OCI-LY7 (cell line): ENCODE data around the gene GTF3C1. TPM values are rescaled to one million over a fixed set of nuclear protein-coding genes. Genes with fewer than 3 reads are reported as not detected.

Experiments used
- BruUV-seq: library from RNA; stranded (reverse); fragments of 400-500 nt; replicated peaks from 2 replicates; lab custom pipeline; 2021; lab: Mats Ljungman, UMichigan
- CTCF ChIA-PET: fragments of 300-600 bp; sonication (Branson Sonifier 250); formaldehyde crosslinking; loops from one replicate; lab custom pipeline; 2022; ENCODE audit warnings: antibody characterized with exemption; ENCODE audit not compliant: unreplicated experiment; lab: Charles Lee
- POLR2A ChIA-PET: fragments of 300-600 bp; sonication (Branson Sonifier 250); formaldehyde crosslinking; loops from one replicate; lab custom pipeline; 2022; ENCODE audit warnings: antibody characterized with exemption; lab: Charles Lee
- DNase-seq: peaks from one replicate; pipeline ENCODE4 v3.0.0-alpha.2; 2015; ENCODE audit warnings: low spot score
- H2AFZ ChIP-seq: fragments of 200-600 bp; sonication (generic), shearing (Covaris generic); 2 replicates; pipeline ENCODE4 v1.6.1; 2014; ENCODE audit warnings: mild to moderate bottlenecking, antibody characterized with exemption, low read length, moderate library complexity
- H3K27ac ChIP-seq: fragments of 200-600 bp; sonication (generic); 2 replicates; pipeline ENCODE4 v1.5.1; 2014; ENCODE audit warnings: mixed run types, low read depth, mild to moderate bottlenecking, moderate library complexity, low read length, inconsistent platforms; ENCODE audit not compliant: poor library complexity, severe bottlenecking
- H3K36me3 ChIP-seq: fragments of 200-600 bp; sonication (generic); 2 replicates; pipeline ENCODE4 v1.6.1; 2014; ENCODE audit warnings: mild to moderate bottlenecking, antibody characterized with exemption, low read length, moderate library complexity, mixed read lengths; ENCODE audit not compliant: insufficient read depth
- H3K4me1 ChIP-seq: fragments of 200-600 bp; sonication (generic); 2 replicates; pipeline ENCODE4 v1.5.1; 2014; ENCODE audit warnings: mild to moderate bottlenecking, low read length; ENCODE audit not compliant: insufficient read depth, poor library complexity, severe bottlenecking
- H3K4me2 ChIP-seq: fragments of 200-600 bp; sonication (generic); 2 replicates; pipeline ENCODE4 v1.6.1; 2014; ENCODE audit warnings: mild to moderate bottlenecking, low read length
- H3K4me3 ChIP-seq: fragments of 200-600 bp; sonication (generic); 2 replicates; pipeline ENCODE4 v1.5.1; 2014; ENCODE audit warnings: mild to moderate bottlenecking, low read depth, low read length; ENCODE audit not compliant: poor library complexity, severe bottlenecking
- H3K79me2 ChIP-seq: fragments of 200-600 bp; sonication (generic); 2 replicates; pipeline ENCODE4 v1.6.1; 2016; ENCODE audit warnings: low read depth, mild to moderate bottlenecking, low read length, moderate library complexity, mixed read lengths; ENCODE audit not compliant: insufficient read depth
- H3K9me2 ChIP-seq: fragments of 200-600 bp; sonication (generic); 2 replicates; pipeline ENCODE4 v1.6.1; 2016; ENCODE audit warnings: mild to moderate bottlenecking, low read length, mixed read lengths; ENCODE audit not compliant: insufficient read depth
- H3K9me3 ChIP-seq: fragments of 200-600 bp; sonication (generic); 2 replicates; pipeline ENCODE4 v1.6.1; 2014; ENCODE audit warnings: mild to moderate bottlenecking, mixed run types, low read length, mixed read lengths
- H4K20me1 ChIP-seq: fragments of 200-600 bp; sonication (generic); 2 replicates; pipeline ENCODE4 v1.6.1; 2014; ENCODE audit warnings: mild to moderate bottlenecking, antibody characterized with exemption, low read length, moderate library complexity, mixed read lengths; ENCODE audit not compliant: insufficient read depth
- EZH2phosphoT487 ChIP-seq: fragments of 200-600 bp; sonication (generic); IDR thresholded peaks from 2 replicates; pipeline ENCODE4 v1.6.1; 2018; ENCODE audit warnings: low read depth, borderline replicate concordance, mild to moderate bottlenecking, mixed run types, antibody characterized with exemption, low read length, moderate library complexity, mixed read lengths
- intact Hi-C: fragments of 100-400 bp; cut with micrococcal nuclease; formaldehyde crosslinking; loops from one replicate; pipeline ENCODE4 v1.10.0; 2022; ENCODE audit not compliant: unreplicated experiment
- total RNA-seq, 2 experiments: library from RNA; depleted of rRNA in 1 of 2; stranded (reverse); fragments of >200 nt in 1 of 2; shearing (Covaris generic) in 1 of 2; gene quantifications; 2 replicates each; pipeline ENCODE4 v1.2.3, GENCODE V29; 2014 to 2022
- TF ChIP-seq, protein P1 (sequence below): fragments of 200-600 bp; sonication (generic); conservative IDR thresholded peaks from 2 replicates; pipeline ENCODE4 v1.5.1; 2014; ENCODE audit warnings: mild to moderate bottlenecking, antibody characterized with exemption, low read length, moderate library complexity, mixed read lengths

The GTF3C1 gene
- total RNA-seq, 2 experiments from 2014 or later = 48.3 to 57.1 TPM

DNA sequence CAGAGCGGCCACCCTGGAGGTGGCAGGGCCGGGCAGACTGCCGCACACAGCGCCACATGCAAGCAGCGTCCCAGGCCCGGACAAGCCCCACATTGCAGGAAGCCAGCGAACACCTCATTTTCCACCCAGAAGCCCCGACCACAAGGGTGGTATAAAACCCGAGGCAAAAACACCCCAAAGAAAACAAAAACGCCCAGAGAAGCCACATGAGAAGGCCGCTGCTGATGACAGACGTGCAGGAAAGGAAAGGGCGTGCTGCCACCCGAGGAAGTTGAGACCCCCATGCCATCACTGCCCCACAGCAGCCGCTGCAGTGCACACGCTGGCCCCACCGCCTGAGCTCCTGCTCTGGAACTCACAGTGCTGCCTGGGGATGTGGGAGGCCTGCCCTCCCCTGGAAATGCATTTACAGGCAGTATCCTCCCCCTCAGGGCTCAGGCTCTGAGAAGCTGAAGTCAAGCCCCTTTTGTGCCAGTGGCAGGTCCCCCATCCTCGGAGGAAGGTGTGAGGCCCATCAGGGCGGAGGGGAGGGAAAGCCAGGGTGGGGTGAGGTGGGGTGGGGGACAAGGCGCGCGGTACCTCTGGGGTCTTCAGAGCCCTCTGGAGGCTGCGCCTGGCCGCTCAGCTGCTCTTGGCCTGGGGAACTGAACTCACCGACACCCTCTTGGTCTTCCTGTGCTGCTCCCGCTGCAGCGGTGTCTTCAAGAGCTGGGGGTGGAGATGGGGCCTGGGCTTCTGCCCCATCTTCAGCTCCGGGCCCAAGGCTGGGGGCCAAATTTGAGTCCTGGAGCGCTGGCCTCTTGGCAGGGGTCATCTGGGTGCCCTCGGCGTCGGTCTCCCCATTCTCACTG is 85.7 kb downstream of the GTF3C1 start:
- TF ChIP-seq, protein P1, sequence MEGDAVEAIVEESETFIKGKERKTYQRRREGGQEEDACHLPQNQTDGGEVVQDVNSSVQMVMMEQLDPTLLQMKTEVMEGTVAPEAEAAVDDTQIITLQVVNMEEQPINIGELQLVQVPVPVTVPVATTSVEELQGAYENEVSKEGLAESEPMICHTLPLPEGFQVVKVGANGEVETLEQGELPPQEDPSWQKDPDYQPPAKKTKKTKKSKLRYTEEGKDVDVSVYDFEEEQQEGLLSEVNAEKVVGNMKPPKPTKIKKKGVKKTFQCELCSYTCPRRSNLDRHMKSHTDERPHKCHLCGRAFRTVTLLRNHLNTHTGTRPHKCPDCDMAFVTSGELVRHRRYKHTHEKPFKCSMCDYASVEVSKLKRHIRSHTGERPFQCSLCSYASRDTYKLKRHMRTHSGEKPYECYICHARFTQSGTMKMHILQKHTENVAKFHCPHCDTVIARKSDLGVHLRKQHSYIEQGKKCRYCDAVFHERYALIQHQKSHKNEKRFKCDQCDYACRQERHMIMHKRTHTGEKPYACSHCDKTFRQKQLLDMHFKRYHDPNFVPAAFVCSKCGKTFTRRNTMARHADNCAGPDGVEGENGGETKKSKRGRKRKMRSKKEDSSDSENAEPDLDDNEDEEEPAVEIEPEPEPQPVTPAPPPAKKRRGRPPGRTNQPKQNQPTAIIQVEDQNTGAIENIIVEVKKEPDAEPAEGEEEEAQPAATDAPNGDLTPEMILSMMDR = no peak
- TF ChIP-seq EZH2phosphoT487 = no peak
- no peaks in the 10 kb centered on the region for H3K79me2 ChIP-seq
- H3K4me3 ChIP-seq = no peak overlapping the region
- H2AFZ ChIP-seq = no peak overlapping the region
- intact Hi-C loops = no loop called here
- no peaks in the 10 kb centered on the region for H4K20me1 ChIP-seq
- H3K9me3 ChIP-seq = no peaks in the 10 kb centered on the region
- ChIA-PET POLR2A (no interaction called here), CTCF (no interaction called here)
- BruUV-seq = no TSS peak
- no peak overlapping the region for H3K4me2 ChIP-seq
- no peak overlapping the region for H3K27ac ChIP-seq
- peaks cover 76% of the 10 kb centered on the region for H3K36me3 ChIP-seq
- no peak for DNase-seq
- H3K9me2 ChIP-seq = no peaks in the 10 kb centered on the region
- no peaks in the 10 kb centered on the region for H3K4me1 ChIP-seq

DNA sequence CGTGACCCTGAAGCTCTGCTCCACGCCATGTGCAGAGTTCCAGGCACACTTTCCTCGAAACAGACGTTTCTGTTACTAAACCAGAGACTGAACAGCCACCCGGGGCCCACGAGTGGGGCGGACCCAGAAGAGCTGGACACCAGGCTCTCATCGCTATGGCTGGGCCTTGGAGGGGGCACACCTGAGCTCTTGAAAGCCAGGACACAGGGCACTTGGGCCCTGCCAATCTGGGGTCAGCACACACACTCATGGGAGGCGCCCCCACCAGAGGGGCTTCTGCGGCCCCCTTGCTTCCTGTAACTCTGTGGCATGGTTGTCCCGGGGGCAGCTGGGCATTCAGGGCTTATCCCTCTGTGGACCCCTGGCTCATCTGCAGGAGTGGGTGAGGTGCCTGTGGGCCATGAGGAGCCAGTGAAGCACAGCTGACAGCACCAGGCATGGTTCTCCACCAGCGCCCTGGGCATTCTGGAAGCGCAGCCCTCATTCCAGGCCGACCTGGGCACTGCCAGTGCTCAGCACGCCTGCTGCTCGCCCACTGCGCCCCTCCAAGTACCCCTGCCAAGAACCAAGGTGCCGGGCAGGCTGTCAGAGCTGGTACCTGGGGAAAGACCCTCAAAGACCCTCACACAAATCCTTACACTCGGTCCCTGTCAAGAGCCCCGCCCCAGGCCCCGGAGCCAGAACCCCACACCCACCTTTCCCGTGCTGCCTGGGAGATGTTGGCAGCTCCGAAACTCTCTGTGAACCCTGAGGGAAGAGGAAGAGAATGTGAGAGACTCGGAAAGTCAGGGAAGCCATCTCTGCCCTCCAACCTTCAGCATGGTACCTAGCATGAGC is 86.6 kb downstream of the GTF3C1 start:
- no peaks in the 10 kb centered on the region for H3K9me3 ChIP-seq
- TF ChIP-seq, protein P1 = no peak
- H3K4me3 ChIP-seq = no peak overlapping the region
- no TSS peak for BruUV-seq
- CTCF ChIA-PET = no interaction called here
- H3K27ac ChIP-seq = no peak overlapping the region
- H3K79me2 ChIP-seq = no peaks in the 10 kb centered on the region
- no peak overlapping the region for H3K4me2 ChIP-seq
- POLR2A ChIA-PET = no interaction called here
- peaks cover 68% of the 10 kb centered on the region for H3K36me3 ChIP-seq
- no peaks in the 10 kb centered on the region for H3K4me1 ChIP-seq
- DNase-seq = no peak
- no peaks in the 10 kb centered on the region for H3K9me2 ChIP-seq
- no peak overlapping the region for H2AFZ ChIP-seq
- H4K20me1 ChIP-seq = no peaks in the 10 kb centered on the region
- intact Hi-C loops = no loop called here
